Thyroid gland (tissue), 4 donors: Measurements from ENCODE around the gene MRPS11.

Experiments
- CTCF ChIP-seq, 6 experiments: fragments of 200-600 bp in 3 of 6; fragments of 450-650 bp in 3 of 6; sonication (generic) in 3 of 6; IDR thresholded peaks; one replicate each; pipeline ENCODE4 v1.5.1; 2016 to 2019; ENCODE audit warnings: antibody characterized with exemption in 6 of 6, mild to moderate bottlenecking in 2 of 6, inconsistent platforms in 1 of 6, moderate library complexity in 1 of 6
- POLR2A ChIP-seq, 2 donors: fragments of 450-650 bp; IDR thresholded peaks; one replicate each; pipeline ENCODE4 v1.6.1; 2017; ENCODE audit warnings: antibody characterized with exemption in 2 of 2, mild to moderate bottlenecking in 2 of 2, moderate library complexity in 1 of 2

GRCh38 chr15:88479169-88479568 is 11.7 kb downstream of the MRPS11 start:
- no peak for TF ChIP-seq CTCF (IDR thresholded peaks at IDR 0.05)
- TF ChIP-seq POLR2A (IDR thresholded peaks at IDR 0.05), result no peak
